SKM-1 treated with dmso at 0.1 percent for 144 hours (cell line): Measurements from ENCODE around the gene UNC5C.
"Not testable (repeated sequence)": the region's sequence is repeated elsewhere in the genome, so short reads cannot be mapped to it uniquely, and the experiment has no call there.

Source experiments
- DNase-seq: peaks from one replicate; lab custom pipeline; 2025; ENCODE audit not compliant: unreplicated experiment; lab: John Stamatoyannopoulos, UW

UNC5C gene

DNA sequence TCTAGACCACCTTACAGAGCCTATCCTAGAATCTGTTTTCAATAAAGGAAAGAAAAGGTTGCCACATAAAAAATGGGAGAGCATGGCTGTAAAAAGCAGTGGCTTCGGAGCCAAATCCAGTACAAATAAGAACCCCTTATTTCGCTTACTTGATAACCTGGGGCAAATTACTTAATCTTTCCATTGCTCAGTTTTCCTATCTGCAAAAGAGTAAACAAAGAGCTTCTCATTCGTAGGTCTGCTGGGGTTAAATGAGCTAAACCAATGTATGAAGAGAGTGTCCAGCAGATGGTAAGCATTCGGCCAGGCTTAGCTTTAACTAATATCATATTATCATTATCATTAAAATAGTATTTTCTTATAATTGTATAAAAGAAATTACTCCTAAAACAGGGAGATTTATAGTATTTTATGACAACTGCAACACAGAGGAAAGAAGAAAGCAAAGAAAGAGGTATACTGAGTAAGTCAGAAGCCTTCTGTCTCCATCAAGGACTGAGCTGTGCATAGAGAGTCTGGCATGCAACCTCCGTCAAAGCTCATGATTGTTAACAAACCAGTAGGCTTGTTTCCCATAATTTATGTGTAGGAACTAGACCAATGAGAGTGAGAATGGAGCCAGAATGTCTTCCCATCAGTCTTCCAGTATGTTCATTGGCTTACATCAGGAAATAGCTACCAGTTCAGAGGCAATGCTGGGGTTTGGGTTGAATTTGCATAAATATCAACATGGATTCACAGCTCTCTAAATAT is 364.9 kb downstream of the UNC5C start:
- no peak for DNase-seq

DNA sequence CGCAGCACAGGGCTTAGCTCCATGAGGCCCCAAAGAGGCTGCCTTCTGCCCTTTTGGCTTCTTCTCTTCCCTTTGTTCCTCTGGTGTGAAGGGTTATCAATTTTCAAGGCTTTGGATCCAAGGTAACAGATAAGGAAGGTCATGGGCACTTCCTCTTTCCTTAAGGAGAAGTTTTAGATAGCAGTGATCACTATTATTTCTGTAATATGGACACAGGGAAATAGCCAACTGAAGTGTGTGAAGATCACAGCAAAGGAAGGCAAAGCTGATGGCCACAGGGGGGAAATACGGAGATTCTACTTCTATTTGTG is 366.8 kb downstream of the UNC5C start:
- no peak for DNase-seq

DNA sequence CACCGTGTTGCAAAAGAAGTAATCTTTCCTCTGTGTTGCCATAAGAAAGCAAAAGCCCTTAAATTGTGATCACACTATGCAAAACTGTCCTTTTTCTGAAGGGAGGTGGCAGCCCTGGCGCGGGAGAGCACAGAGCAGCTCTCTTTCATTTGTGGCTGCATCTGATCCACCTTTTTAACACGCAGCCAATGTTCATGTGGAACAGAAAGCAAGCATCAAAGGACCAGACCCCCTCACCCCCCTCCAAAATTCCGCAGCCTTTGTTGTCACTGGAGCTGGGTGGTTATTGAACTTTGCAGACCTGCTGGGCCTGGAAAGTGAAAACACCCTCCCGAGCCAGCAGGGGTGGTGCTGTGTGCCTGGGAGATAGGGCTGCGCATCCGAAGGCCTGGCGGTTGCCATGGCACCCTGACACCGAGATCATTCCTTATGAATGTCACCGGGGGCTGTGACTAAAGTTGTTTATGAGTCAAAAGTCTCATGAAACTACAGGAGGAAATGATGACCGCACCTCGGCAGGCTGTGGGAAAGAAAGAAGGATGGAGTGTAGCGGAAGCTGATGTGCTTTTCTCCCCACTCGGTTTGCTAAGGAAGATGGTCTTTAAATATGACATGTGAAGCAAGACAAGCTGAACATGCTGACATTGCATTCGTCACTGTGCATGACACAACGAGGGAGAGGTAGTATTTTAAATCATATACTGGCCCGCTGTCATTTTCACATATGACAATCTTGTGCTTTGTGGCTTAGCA is 367.4 kb downstream of the UNC5C start:
- no peak for DNase-seq

DNA sequence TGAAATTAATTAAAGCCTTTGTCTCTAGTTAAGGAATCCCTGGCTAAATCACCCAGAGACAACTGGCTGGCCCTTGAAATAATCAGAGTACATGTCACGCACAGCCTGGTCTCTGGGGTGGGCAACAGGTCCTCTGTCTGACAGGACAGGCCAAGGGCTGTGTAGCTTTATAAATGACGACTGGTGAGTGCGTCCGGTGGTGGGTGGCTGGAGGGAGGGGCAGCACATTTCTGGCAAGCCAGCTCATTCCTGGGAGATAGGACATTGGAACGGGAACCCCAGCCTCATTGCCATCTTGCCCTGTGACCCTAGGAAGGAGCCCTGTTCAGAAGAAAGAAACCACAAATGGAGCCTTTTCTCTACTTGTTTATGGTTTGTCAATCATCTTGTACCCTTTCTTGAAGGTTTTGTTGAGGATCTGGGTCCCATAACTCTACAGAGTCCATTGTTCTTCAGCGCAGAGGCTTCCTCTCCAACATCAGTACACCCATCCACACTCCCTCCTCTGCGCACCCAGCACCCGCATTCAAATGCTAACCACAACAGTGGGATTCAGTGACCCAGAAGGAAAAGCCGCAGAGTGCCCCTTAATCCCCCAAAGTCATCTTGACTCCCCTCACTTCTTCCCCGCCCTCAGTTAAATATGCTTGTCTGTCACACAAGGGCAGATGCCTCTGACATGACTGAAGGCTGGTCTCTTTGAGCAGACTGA is 368.1 kb downstream of the UNC5C start:
- no peak for DNase-seq

DNA sequence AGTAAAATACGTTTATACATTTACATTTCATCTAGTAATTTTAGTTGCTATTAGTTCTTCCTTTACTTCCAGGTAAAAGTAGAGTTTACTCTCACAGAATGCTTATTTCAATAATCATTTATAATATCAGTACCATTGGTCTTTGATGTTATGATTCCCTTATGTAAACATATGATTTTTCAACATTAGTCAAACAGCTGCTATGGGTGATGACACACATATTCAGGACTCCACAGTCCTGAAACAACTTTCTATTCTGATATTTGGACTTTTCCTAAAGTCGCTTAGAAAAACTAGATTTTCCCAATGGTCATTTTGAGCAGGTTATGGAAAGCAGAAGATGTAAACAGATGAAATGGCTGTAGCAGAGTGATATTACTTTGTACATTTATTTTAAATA is 369.8 kb downstream of the UNC5C start:
- DNase-seq = no peak

DNA sequence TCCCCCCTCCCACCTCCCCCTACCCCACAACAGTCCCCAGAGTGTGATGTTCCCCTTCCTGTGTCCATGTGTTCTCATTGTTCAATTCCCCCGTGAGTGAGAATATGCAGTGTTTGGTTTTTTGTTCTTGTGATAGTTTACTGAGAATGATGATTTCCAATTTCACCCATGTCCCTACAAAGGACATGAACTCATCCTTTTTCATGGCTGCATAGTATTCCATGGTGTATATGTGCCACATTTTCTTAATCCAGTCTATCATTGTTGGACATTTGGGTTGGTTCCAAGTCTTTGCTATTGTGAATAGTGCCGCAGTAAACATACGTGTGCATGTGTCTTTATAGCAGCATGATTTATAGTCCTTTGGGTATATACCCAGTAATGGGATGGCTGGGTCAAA is 377.4 kb downstream of the UNC5C start:
- not testable (repeated sequence) for DNase-seq

DNA sequence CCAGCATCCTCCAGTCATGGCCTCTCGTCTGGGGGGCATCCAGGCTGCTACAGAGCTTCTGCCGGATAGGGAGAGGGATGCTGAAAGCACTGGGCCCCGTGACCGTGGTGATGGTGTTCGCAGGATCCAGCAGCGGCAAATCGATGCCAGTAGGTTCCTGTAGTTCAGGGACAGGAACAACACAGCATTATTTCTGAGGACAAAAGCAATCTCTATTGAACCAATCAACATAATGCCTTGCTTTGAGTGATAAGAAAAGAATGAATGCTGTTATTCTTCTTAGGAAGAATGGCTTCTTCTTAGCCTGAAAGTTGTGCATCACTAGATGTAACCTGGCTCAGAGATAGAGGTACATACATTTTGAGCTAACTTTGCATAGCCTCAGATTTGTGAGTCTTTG is 378.6 kb downstream of the UNC5C start:
- no peak for DNase-seq

DNA sequence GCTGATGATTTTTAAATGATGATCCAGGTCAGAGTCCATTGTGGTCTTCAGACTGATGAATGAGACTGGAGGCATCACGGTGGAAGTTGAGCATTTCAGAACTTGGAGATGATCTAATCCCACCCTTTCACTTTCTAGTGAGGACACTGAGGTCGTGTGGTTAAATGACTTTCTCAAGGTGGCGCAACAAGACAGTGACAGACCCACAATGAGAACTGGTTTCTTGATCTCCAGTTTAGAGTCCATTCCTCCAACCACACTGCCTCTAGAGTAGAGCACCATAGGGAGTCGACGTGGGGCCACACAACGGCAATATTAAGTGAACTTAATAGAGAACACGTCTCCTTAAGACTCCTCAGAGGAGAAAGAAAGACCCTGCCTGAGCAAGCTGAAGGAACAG is 381.0 kb downstream of the UNC5C start:
- no peak for DNase-seq

DNA sequence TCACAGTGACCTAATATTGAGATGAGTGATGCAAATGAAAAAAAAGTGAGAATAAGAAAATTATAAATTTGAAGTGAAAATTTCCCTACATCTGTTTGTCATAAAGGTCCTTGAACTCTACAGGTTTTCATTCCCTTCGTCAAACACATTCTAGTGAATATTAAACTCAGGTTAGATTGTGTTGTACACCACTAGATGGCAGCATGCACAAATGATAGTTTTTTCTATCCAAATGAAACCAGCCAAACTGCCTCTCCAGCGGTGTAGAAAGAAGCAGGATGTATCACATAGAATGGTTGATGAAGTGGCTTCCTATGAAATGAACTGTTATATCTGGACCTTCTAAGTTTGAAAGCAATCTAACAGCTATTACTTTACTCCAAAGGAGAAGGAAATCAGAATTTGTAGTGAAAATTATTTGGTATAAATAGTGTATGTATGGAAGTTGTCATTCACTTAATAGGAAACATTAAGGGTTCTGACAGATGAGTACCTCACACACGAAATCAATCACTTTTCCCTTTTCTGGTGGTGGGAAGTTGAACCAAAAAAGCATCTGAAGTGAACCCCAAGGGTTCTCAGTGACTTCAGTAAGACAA is 382.7 kb downstream of the UNC5C start:
- peak; percentile 78 for DNase-seq

DNA sequence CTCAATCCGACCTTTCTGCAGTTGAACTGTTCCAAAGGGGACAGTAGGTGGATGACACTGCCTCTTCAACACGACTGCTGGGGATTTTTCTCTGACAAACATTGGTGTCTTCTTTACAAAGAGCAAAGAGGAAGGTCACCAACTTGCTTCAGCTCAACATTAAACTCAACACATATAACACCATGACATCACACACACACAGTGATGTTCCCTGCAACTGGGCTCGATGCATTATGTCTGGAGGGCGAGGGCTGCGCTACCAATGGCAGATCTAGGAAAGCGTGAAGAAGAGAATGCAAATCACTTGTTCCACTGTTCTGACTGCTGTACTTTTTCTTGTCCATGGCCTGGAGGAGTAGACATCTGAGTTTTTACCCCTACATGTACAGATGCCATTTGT is 385.9 kb downstream of the UNC5C start:
- no peak for DNase-seq

DNA sequence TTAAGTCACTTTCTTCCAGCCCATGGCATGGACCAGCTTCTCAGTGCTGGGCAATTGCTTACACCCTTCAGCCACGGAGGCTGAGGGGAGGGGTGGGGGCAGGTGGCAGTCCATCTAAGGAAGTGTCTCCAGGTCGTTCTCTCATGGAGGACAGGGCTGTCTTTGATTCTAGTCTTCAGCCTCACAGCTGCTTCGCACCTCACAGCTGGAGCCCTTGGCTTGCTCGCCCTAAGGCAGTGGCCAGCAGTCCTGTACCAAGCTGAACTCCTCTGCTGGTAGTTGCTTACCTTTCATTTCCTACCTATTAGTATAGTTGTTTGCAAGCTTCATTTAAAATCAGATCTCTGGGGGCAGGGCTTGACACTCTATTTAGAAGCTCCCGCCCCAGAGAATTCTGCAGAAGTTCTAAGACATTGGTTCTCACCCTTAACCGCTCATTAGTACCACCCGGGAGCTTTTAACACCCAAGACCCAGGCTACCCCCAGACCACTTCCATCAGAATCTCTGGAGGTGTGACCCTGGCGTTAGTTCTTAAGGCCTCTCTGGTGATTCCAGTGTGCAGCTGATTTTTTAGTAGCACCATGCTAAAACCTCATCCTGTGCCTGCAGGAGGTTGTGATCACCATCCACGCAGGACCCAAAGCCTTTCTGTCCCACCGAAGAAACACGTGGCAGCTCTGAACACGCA is 386.8 kb downstream of the UNC5C start:
- no peak for DNase-seq

DNA sequence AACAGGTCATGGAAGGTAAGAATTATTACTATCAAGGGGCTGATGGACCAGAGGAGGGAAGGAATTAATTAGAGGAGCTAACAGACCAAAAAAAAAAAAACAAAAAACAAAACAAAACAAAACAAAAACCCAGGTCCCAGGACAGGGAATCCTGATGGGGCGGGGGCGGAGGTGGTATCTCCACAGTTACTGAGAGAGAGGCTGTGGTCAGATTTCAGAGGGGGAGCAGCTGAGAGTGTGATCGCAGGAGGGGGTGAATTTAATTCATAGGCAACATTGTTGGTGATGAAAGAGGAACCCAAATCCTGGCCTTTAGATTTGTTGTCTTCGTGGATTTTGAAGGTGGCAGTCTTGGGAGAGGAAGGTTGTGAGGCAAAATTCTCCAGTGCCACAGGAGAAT is 389.4 kb downstream of the UNC5C start:
- DNase-seq = no peak

DNA sequence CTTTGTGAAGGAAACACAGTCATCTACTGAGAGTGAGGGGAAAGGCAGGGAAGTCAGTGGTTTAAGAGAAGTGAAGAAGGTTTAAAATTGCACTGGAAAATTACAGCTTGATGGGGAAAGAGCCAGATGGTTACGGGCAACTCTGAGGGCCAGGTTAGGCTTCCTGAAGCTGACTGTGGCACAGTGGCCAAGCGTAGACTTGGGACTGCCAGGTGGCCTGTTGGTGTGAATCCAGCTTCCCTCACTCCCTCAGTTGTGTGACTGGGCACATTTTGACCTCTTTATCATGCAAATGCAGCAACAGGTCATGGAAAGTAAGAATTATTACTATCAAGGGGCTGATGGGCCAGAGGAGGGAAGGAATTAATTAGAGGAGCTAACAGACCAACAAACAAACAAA is 390.1 kb downstream of the UNC5C start:
- DNase-seq = no peak

DNA sequence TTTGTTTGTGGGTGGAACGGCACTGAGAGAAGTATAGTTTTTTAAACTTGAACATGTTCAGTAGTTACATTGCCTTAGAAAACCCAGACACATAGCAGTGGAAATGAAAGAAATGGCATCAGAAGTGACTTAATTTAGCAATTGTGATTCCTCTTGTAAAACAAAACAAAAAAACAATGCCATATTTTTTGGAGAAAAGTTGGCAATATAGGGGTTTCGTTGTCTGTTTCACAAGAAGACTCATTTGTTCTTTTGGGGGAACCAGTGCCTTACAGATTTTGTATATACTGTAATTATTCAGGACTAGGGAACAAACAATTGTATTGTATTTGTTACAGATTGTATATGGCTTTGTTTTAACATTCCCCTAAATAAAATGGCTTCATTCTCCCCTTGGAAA is 390.7 kb downstream of the UNC5C start:
- no peak for DNase-seq

DNA sequence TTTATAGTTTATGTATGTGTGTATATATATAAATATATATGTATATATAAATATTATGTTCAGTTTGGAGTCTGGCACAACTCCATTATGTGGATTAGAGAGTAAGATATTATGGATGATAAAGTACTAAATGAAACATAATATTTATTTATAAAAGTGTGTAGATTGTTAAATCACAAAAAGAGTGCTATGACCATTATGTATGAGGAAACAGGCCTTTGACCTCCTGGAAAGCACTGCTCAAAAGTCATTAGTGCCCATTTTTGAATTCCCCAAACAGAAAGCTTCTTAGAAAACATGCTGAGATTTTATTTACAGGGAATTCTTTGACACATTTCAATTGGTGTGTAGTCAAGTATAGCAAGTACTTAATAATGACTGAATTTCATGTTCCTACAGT is 391.2 kb downstream of the UNC5C start:
- no peak for DNase-seq

DNA sequence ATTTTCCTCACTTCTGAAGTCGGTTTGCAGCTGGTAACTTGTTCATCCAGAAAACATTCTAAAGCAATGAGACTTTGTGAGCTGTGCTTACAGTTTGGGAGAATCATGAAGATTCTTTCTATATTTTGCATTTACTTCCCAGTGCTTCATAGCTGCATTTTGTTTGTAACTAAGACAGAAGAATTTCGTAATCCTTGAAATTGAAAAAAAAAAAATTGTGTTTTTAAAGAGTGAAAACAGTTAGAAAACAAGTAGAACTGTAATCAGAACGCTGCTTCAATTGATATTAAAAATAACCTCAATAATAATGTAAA is 392.4 kb downstream of the UNC5C start:
- DNase-seq = no peak

DNA sequence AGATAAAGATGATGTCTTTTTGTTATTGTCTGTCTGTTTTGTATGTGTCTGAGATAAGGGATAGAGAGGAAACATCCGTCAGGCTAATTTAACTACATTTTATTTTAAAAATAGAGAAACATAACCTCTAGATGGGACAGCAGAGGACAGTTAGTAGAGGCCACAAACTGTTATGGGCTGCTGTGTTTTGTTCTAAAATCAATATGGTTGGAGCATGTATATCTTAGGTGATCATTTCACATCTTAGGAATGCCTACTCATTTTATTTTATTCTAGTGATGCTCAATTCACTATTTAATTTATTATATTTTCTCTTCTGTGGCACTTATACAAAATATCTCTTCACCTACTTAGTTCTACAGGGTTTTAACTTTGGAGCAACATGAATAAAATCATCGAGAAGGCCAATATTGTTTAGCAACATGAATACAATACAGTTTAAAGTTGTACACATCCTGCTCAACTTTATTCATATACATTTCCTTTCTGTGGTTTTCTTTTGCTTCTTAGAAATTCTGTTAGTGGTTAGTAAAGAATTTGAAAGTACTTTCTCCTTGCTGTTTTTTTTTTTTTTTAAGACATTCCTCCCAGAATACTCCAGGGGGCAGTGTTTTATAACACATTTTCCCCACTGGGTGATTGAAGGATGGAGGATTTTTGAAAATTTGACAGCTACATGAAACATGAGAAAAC is 392.9 kb downstream of the UNC5C start:
- peak; percentile 14 for DNase-seq

DNA sequence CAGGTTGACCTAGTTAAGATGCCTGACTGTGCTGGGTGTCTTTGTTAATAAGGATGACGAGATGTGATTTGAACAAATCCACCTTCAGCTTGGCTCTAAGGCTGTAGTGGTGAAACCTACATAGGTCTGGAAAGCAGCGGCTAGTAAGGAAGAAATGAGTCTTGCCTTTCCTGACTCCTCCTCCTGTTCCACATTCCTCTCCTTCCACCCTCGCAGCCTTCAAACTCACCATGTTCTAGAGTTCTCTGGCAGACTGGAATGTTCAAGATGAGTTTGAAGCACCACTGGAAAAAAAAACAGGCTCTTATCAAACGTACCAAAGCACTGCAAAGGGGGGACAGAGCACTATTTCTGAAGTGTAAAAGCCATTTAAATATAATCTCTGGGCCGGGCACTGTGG is 395.6 kb downstream of the UNC5C start:
- DNase-seq = no peak

DNA sequence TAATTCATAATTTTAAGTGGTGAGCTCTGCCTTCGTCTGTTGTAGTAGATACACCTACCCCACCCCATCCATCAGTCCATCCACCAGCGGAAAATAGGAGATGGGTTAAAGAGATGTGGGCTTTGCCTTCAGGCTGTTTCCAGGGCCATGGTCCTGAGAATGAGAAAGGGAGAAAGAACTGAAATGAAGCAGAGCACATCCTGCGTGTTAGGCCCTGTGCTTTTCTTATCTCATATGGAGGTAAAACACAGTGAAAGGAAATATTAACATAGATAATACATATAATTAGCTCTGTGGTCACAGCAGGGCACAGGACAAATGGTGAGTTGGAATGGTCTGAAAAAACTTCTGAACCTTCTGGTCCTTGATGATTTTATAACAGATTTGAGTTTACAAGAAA is 397.5 kb downstream of the UNC5C start:
- no peak for DNase-seq

DNA sequence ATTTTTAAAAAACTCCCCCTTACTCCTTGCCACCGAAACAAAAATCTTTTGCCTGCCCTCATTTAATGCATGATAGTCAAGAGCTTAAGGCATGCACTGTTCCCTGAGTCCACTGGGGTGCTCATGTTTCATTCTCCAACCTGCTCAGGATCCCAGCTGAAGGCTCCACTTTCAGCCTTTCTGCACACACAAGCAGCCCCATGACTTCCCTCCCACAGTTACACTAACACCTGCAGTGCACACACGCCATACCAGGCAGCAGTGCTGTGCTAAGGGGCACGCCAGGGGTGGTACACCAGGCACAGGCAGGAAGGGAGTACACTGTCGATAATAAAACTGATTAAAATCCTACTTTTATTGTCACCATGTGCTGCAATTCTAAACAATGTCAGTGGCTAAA is 405.8 kb downstream of the UNC5C start:
- DNase-seq = no peak

DNA sequence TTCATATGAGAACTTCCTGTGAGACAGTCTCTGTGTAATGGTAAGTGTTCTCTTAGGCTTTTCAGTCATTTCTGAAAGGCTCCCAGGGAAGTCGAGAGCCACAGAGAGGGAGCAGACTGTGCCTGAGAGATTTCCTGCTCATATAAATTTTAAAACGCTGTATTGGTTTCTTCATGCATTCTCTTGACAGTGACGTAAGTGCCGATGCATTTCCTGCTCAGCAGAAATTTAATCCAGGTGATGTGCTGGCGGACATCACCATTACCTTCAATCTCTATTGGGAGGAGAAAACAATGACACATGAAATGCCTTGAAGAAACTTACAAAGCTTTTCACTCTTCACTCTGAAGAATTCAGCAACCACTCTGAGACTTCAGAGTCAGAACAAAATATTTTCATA is 407.4 kb downstream of the UNC5C start:
- DNase-seq = no peak
